ENCODE measurements around the gene TAS2R40. TPM values are rescaled to one million over a fixed set of nuclear protein-coding genes. Genes with fewer than 3 reads are reported as not detected.
"Not testable (repeated sequence)": the region's sequence is repeated elsewhere in the genome, so short reads cannot be mapped to it uniquely, and the experiment has no call there.

Gene TAS2R40
- total RNA-seq, 1 donor from 2014 or later = not detected

- Mint-ChIP-seq H3K27me3 (peaks cover 5% of the 10 kb centered on the region), H3K4me1 (peaks cover 8% of the 10 kb centered on the region), H3K27ac (no peak overlapping the region), H3K36me3 (ENCODE audit: low read depth) (no peaks in the 10 kb centered on the region), H3K4me3 (no peak overlapping the region), H3K9me3 (no peaks in the 10 kb centered on the region)
- no peak for DNase-seq
- intact Hi-C loops (cut with micrococcal nuclease) = loop anchor here (10.0 kb wide), 4 partner anchors 356 to 1236 kb away; partner anchors contain the start of genes EPHB6 and TAS2R38
Observed at GRCh38 chr7:143210541-143210940, 11.3 kb upstream of the TAS2R40 start.

- not testable (repeated sequence) for H3K9me3 Mint-ChIP-seq; H3K27ac Mint-ChIP-seq; H3K4me3 Mint-ChIP-seq; H3K36me3 Mint-ChIP-seq (ENCODE audit: low read depth); H3K4me1 Mint-ChIP-seq
- peaks cover 19% of the 10 kb centered on the region for H3K27me3 Mint-ChIP-seq
- DNase-seq = peak; percentile 39
- intact Hi-C loops (cut with micrococcal nuclease) = loop anchor here (10.0 kb wide), 4 partner anchors 359 to 1239 kb away; partner anchors contain the start of genes EPHB6 and TAS2R38
Observed at GRCh38 chr7:143213478-143213877, 8.4 kb upstream of the TAS2R40 start.

- Mint-ChIP-seq H3K4me3 (no peak overlapping the region), H3K4me1 (no peaks in the 10 kb centered on the region), H3K36me3 (ENCODE audit: low read depth) (no peaks in the 10 kb centered on the region), H3K27me3 (peaks cover 24% of the 10 kb centered on the region), H3K27ac (no peak overlapping the region), H3K9me3 (no peaks in the 10 kb centered on the region)
- DNase-seq = peak; percentile 91
- intact Hi-C loops (cut with micrococcal nuclease) = loop anchor here (1.0 to 10.0 kb wide), 6 partner anchors 207 to 1240 kb away; partner anchors contain the start of genes EPHB6 and TAS2R38
Observed at GRCh38 chr7:143214789-143215679, 6.8 kb upstream of the TAS2R40 start.

- Mint-ChIP-seq H3K9me3 (no peaks in the 10 kb centered on the region), H3K4me1 (no peaks in the 10 kb centered on the region), H3K27me3 (peaks cover 24% of the 10 kb centered on the region), H3K27ac (no peak overlapping the region), H3K4me3 (no peak overlapping the region), H3K36me3 (ENCODE audit: low read depth) (no peaks in the 10 kb centered on the region)
- DNase-seq = no peak
- intact Hi-C loops (cut with micrococcal nuclease) = loop anchor here (10.0 kb wide), 4 partner anchors 361 to 1241 kb away; partner anchors contain the start of genes EPHB6 and TAS2R38
Observed at GRCh38 chr7:143216151-143216550, 5.7 kb upstream of the TAS2R40 start.

- no peaks in the 10 kb centered on the region for H3K36me3 Mint-ChIP-seq (ENCODE audit: low read depth)
- no peak overlapping the region for H3K4me3 Mint-ChIP-seq
- H3K27me3 Mint-ChIP-seq = peaks cover 29% of the 10 kb centered on the region
- no peak for DNase-seq
- intact Hi-C loops (cut with micrococcal nuclease) = loop anchor here (10.0 kb wide), 4 partner anchors 362 to 1242 kb away; partner anchors contain the start of genes EPHB6 and TAS2R38
- H3K9me3 Mint-ChIP-seq = no peaks in the 10 kb centered on the region
- H3K4me1 Mint-ChIP-seq = no peaks in the 10 kb centered on the region
- H3K27ac Mint-ChIP-seq = no peak overlapping the region
Observed at GRCh38 chr7:143216686-143217085, 5.2 kb upstream of the TAS2R40 start.

GRCh38 chr7:143217806-143218205 is 4.0 kb upstream of the TAS2R40 start:
- Mint-ChIP-seq H3K36me3 (ENCODE audit: low read depth) (no peaks in the 10 kb centered on the region), H3K9me3 (no peaks in the 10 kb centered on the region), H3K4me1 (no peaks in the 10 kb centered on the region), H3K27ac (no peak overlapping the region), H3K4me3 (no peak overlapping the region), H3K27me3 (peaks cover 39% of the 10 kb centered on the region)
- intact Hi-C loops (cut with micrococcal nuclease) = loop anchor here (10.0 kb wide), 4 partner anchors 363 to 1243 kb away; partner anchors contain the start of genes EPHB6 and TAS2R38
- peak; percentile 48 for DNase-seq

GRCh38 chr7:143221286-143221685 is 551 bp upstream of the TAS2R40 start:
- H3K4me1 Mint-ChIP-seq = no peaks in the 10 kb centered on the region
- no peak for DNase-seq
- no peak overlapping the region for H3K27ac Mint-ChIP-seq
- H3K36me3 Mint-ChIP-seq (ENCODE audit: low read depth) = no peaks in the 10 kb centered on the region
- peaks cover 54% of the 10 kb centered on the region for H3K27me3 Mint-ChIP-seq
- H3K4me3 Mint-ChIP-seq = no peak overlapping the region
- H3K9me3 Mint-ChIP-seq = no peaks in the 10 kb centered on the region
- intact Hi-C loops (cut with micrococcal nuclease) = no loop called here

- Mint-ChIP-seq H3K27ac (no peak overlapping the region), H3K4me1 (no peaks in the 10 kb centered on the region), H3K4me3 (no peak overlapping the region), H3K9me3 (no peaks in the 10 kb centered on the region), H3K36me3 (ENCODE audit: low read depth) (no peaks in the 10 kb centered on the region), H3K27me3 (peaks cover 44% of the 10 kb centered on the region)
- DNase-seq = no peak
- intact Hi-C loops (cut with micrococcal nuclease) = no loop called here
Observed at GRCh38 chr7:143222782-143223181, 945 bp downstream of the TAS2R40 start.

GRCh38 chr7:143223784-143224183 is 1.9 kb downstream of the TAS2R40 start:
- no peak overlapping the region for H3K4me3 Mint-ChIP-seq
- H3K4me1 Mint-ChIP-seq = no peaks in the 10 kb centered on the region
- H3K36me3 Mint-ChIP-seq (ENCODE audit: low read depth) = no peaks in the 10 kb centered on the region

GRCh38 chr7:143225047-143225446 is 3.2 kb downstream of the TAS2R40 start:
- intact Hi-C loops (cut with micrococcal nuclease) = no loop called here
- H3K4me3 Mint-ChIP-seq = no peak overlapping the region
- H3K9me3 Mint-ChIP-seq = no peaks in the 10 kb centered on the region
- peaks cover 34% of the 10 kb centered on the region for H3K27me3 Mint-ChIP-seq
- DNase-seq = no peak
- no peaks in the 10 kb centered on the region for H3K36me3 Mint-ChIP-seq (ENCODE audit: low read depth)
- no peak overlapping the region for H3K27ac Mint-ChIP-seq
- H3K4me1 Mint-ChIP-seq = no peaks in the 10 kb centered on the region

More at GRCh38 chr7:143223784-143224183, 1.9 kb downstream of the TAS2R40 start:
- intact Hi-C loops (cut with micrococcal nuclease) = no loop called here
- no peak for DNase-seq
- Mint-ChIP-seq H3K27ac (no peak overlapping the region), H3K27me3 (peaks cover 38% of the 10 kb centered on the region), H3K9me3 (no peaks in the 10 kb centered on the region)

GRCh38 chr7:143227806-143228205 is 6.0 kb downstream of the TAS2R40 start:
- Mint-ChIP-seq H3K27me3 (peaks cover 25% of the 10 kb centered on the region), H3K4me1 (no peaks in the 10 kb centered on the region), H3K9me3 (no peaks in the 10 kb centered on the region), H3K27ac (no peak overlapping the region), H3K4me3 (no peak overlapping the region), H3K36me3 (ENCODE audit: low read depth) (no peaks in the 10 kb centered on the region)
- intact Hi-C loops (cut with micrococcal nuclease) = no loop called here
- DNase-seq = no peak

- Mint-ChIP-seq H3K9me3 (no peaks in the 10 kb centered on the region), H3K36me3 (ENCODE audit: low read depth) (no peaks in the 10 kb centered on the region), H3K4me1 (no peaks in the 10 kb centered on the region), H3K27me3 (peaks cover 21% of the 10 kb centered on the region), H3K4me3 (no peak overlapping the region), H3K27ac (no peak overlapping the region)
- intact Hi-C loops (cut with micrococcal nuclease) = no loop called here
- DNase-seq = no peak
Observed at GRCh38 chr7:143229054-143229790, 7.4 kb downstream of the TAS2R40 start.

GRCh38 chr7:143230602-143231457 is 9.0 kb downstream of the TAS2R40 start:
- Mint-ChIP-seq H3K4me1 (no peaks in the 10 kb centered on the region), H3K4me3 (no peak overlapping the region), H3K27me3 (peaks cover 26% of the 10 kb centered on the region), H3K27ac (no peak overlapping the region), H3K36me3 (ENCODE audit: low read depth) (no peaks in the 10 kb centered on the region), H3K9me3 (peaks cover 7% of the 10 kb centered on the region)
- intact Hi-C loops (cut with micrococcal nuclease) = no loop called here
- DNase-seq = no peak

Measured in activated CD4-positive, alpha-beta T cell treated with anti-CD3 and anti-CD28 coated beads, Interleukin-2, amount 10 ng/mL, durations not matched to agents 24 days and 14 days (primary cell).